HG03025 (cell line): ENCODE data around the gene FAM114A1.

ENCODE experiments used
- ATAC-seq: cut with Tn5 transposase; IDR thresholded peaks from one replicate; pipeline ENCODE4 v1.9.1; 2021; ENCODE audit warnings: mild to moderate bottlenecking, moderate library complexity; ENCODE audit not compliant: unreplicated experiment, low FRiP score

The FAM114A1 gene

DNA sequence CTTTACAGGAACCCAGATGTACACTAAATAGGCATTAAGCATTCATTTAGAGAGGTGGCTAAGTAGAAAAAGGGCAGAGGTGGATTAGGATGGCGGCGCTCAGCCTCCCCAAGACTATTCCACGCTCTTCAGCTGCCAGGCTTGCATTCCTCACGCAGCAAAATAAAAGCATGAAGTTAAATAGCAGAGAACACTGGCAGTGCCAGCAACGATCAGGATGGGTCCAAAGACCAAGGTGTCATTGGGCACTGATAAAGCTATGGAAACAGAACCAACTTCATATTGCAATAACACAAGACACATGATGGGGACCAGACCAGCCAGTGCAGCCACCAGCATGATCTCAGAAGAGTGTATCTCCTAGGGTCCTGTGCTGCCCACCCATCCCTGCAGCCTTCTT is 122.6 kb downstream of the FAM114A1 start:
- no peak for ATAC-seq

GRCh38 chr4:38993683-38994082 is 126.1 kb downstream of the FAM114A1 start:
- ATAC-seq = no peak

- ATAC-seq = no peak
These were observed 126.5 kb downstream of the FAM114A1 start for GRCh38 chr4:38994135-38994534.
